ENCODE results near the gene SYNPR. TPM values are rescaled to one million over a fixed set of nuclear protein-coding genes. Genes with fewer than 3 reads are reported as not detected.

The SYNPR gene
- total and polyA plus RNA-seq, 7 donors: 0.16 to 1.4 (median 0.32) TPM; not detected in 2

- Histone ChIP-seq H3K9me3 (no peaks in the 10 kb centered on the region), H3K36me3 (no peaks in the 10 kb centered on the region), H3K27ac (no peak overlapping the region), H3K4me1 (no peaks in the 10 kb centered on the region), H3K4me3 (no peak overlapping the region), H3K27me3 (peaks cover 0 to 16% (median 0%) of the 10 kb centered on the region in 3 donors)
- TF ChIP-seq, protein P1, sequence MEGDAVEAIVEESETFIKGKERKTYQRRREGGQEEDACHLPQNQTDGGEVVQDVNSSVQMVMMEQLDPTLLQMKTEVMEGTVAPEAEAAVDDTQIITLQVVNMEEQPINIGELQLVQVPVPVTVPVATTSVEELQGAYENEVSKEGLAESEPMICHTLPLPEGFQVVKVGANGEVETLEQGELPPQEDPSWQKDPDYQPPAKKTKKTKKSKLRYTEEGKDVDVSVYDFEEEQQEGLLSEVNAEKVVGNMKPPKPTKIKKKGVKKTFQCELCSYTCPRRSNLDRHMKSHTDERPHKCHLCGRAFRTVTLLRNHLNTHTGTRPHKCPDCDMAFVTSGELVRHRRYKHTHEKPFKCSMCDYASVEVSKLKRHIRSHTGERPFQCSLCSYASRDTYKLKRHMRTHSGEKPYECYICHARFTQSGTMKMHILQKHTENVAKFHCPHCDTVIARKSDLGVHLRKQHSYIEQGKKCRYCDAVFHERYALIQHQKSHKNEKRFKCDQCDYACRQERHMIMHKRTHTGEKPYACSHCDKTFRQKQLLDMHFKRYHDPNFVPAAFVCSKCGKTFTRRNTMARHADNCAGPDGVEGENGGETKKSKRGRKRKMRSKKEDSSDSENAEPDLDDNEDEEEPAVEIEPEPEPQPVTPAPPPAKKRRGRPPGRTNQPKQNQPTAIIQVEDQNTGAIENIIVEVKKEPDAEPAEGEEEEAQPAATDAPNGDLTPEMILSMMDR (IDR thresholded peaks at IDR 0.05): no peak
- TF ChIP-seq POLR2A (IDR thresholded peaks at IDR 0.05) (no peak), EP300 (IDR thresholded peaks at IDR 0.05) (no peak), POLR2AphosphoS5 (IDR thresholded peaks at IDR 0.05) (no peak)
- intact Hi-C loops (cut with DNase I): loop anchor here (5.0 kb wide), 1 partner anchor 463 kb away; the partner anchor contains the start of gene C3orf49
- DNase-seq: no peak
- 79 to 85% methylated on average over 1 of the region's 1 CpG for WGBS, 2 donors
These were observed 76.1 kb downstream of the SYNPR start for GRCh38 chr3:63354160-63354559.

DNA sequence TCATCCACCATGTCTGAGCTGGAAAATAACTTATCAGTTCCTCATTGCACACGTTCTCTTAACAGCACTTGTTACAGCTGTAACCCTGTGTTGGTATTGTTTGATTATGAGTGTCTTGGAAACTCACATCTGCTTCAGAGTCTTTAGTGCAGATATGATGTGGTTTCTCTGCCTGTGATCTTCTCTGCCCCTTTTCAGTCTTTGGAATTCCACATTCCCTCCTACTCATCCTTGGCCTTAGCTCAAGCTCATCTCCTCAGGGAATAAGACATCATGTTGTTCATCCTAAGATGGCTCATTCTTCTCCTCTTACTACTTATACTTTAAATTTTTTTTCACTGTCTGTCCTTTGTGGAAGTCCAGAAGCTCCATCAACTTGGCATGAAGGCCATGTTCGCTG lies 77.7 kb downstream of the SYNPR start:
- intact Hi-C loops (cut with DNase I): no loop called here
- Histone ChIP-seq H3K27me3 (peaks cover 0 to 1% (median 0%) of the 10 kb centered on the region in 3 donors), H3K36me3 (no peaks in the 10 kb centered on the region), H3K9me3 (no peaks in the 10 kb centered on the region), H3K4me3 (no peak overlapping the region), H3K27ac (no peak overlapping the region), H3K4me1 (no peaks in the 10 kb centered on the region)
- DNase-seq: no peak
- WGBS, 2 donors: 48 to 64% methylated on average over 2 of the region's 2 CpGs
- TF ChIP-seq EP300 (IDR thresholded peaks at IDR 0.05) (no peak), POLR2A (IDR thresholded peaks at IDR 0.05) (no peak), POLR2AphosphoS5 (IDR thresholded peaks at IDR 0.05) (no peak)
- TF ChIP-seq, protein P1 (IDR thresholded peaks at IDR 0.05): no peak

DNA sequence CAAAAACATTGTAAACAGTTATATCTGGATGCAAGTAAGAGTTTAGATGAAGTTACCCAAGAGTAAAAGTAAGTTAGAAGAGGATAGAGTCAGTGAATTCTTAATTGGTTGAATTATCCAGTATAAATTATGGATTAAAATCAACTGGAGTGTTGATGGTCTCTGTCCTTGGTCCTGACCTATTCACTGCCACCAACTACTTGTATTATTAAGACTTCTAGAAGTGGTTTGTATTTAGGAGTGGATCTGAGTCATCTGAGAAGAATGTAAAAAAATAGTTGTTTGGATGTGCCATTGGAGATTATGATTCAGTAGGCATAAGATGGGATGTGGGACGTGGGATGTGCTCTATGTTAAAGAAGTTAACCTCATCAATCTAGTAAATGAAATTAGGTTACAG lies 86.4 kb downstream of the SYNPR start:
- H3K27me3 ChIP-seq: no peaks in the 10 kb centered on the region
- WGBS, 2 donors: 20 to 59% methylated on average over 1 of the region's 1 CpG
- H3K27ac ChIP-seq: no peak overlapping the region
- H3K36me3 ChIP-seq: no peaks in the 10 kb centered on the region
- intact Hi-C loops (cut with DNase I): no loop called here
- no peaks in the 10 kb centered on the region for H3K9me3 ChIP-seq
- H3K4me3 ChIP-seq: no peak overlapping the region
- TF ChIP-seq, protein P1 (IDR thresholded peaks at IDR 0.05): no peak
- TF ChIP-seq POLR2AphosphoS5 (IDR thresholded peaks at IDR 0.05) (no peak), POLR2A (IDR thresholded peaks at IDR 0.05) (no peak), EP300 (IDR thresholded peaks at IDR 0.05) (no peak)
- DNase-seq: no peak
- H3K4me1 ChIP-seq: no peaks in the 10 kb centered on the region

- H3K4me1 ChIP-seq: no peaks in the 10 kb centered on the region
- H3K9me3 ChIP-seq: no peaks in the 10 kb centered on the region
- no peak for DNase-seq
- TF ChIP-seq EP300 (IDR thresholded peaks at IDR 0.05): no peak
- TF ChIP-seq POLR2A (IDR thresholded peaks at IDR 0.05): no peak
- TF ChIP-seq, protein P1 (IDR thresholded peaks at IDR 0.05): no peak
- no peak for TF ChIP-seq POLR2AphosphoS5 (IDR thresholded peaks at IDR 0.05)
- H3K4me3 ChIP-seq: no peak overlapping the region
- no peaks in the 10 kb centered on the region for H3K36me3 ChIP-seq
- WGBS, 2 donors: 69 to 75% methylated on average over 2 of the region's 2 CpGs
- H3K27ac ChIP-seq: no peak overlapping the region
- intact Hi-C loops (cut with DNase I): no loop called here
- H3K27me3 ChIP-seq: no peaks in the 10 kb centered on the region
These were observed 86.8 kb downstream of the SYNPR start for GRCh38 chr3:63364910-63365309.

- H3K36me3 ChIP-seq: no peaks in the 10 kb centered on the region
- intact Hi-C loops (cut with DNase I): no loop called here
- DNase-seq: no peak
- H3K4me1 ChIP-seq: no peaks in the 10 kb centered on the region
- no peak overlapping the region for H3K4me3 ChIP-seq
- TF ChIP-seq POLR2AphosphoS5 (IDR thresholded peaks at IDR 0.05): no peak
- H3K27ac ChIP-seq: no peak overlapping the region
- 89 to 93% methylated on average over 5 of the region's 5 CpGs for WGBS, 2 donors
- H3K27me3 ChIP-seq: no peaks in the 10 kb centered on the region
- H3K9me3 ChIP-seq: no peaks in the 10 kb centered on the region
These were observed 87.6 kb downstream of the SYNPR start for GRCh38 chr3:63365671-63366070.
